Measurements from ENCODE around the gene CHKB.

DNA sequence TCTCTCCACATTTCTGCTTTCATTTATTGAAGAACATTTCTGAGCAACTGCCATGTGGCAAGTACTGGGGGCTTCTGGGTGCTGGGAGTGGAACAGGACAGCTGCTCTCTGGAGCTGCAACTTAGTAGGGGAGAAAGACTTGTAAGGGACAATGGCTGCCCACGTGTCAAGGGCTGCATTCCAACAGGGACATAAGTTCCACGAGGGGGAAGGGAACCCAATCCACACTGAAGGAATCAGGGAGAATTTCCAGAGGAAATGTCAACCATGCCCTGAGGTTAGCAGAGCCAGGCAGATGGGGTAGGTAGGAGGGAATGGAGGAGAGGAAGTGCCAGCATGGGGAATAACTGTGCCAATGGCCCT lies 19.7 kb upstream of the CHKB start:
- TF ChIP-seq YY1 (IDR thresholded peaks at IDR 0.05; ENCODE audit: insufficient read depth, insufficient read length) (no peak), ZNF274 (IDR thresholded peaks at IDR 0.05; ENCODE audit: low read depth, low read length) (no peak)
